Activated naive CD4-positive, alpha-beta T cell treated with anti-CD3 and anti-CD28 coated beads, Interleukin-2, amount 50 U/mL, for 24 hours (primary cell): ENCODE data around the gene NR6A1.

Source experiments
- H3K27ac Mint-ChIP-seq: one replicate; pipeline ENCODE4 v1.8.0; 2021; ENCODE audit warnings: mild to moderate bottlenecking, mixed read lengths
- H3K27me3 Mint-ChIP-seq: one replicate; pipeline ENCODE4 v1.8.0; 2021; ENCODE audit warnings: mixed read lengths
- H3K36me3 Mint-ChIP-seq: one replicate; pipeline ENCODE4 v1.8.0; 2021; ENCODE audit warnings: mixed read lengths
- H3K4me1 Mint-ChIP-seq: one replicate; pipeline ENCODE4 v1.8.0; 2021; ENCODE audit warnings: mixed read lengths
- H3K4me3 Mint-ChIP-seq: one replicate; pipeline ENCODE4 v1.8.0; 2021; ENCODE audit warnings: mild to moderate bottlenecking, mixed read lengths
- H3K9me3 Mint-ChIP-seq: one replicate; pipeline ENCODE4 v1.8.0; 2021; ENCODE audit warnings: mixed read lengths

Gene NR6A1

GRCh38 chr9:124599121-124599795 is 171.9 kb downstream of the NR6A1 start:
- Mint-ChIP-seq H3K4me3 (no peak overlapping the region), H3K27ac (no peak overlapping the region), H3K27me3 (peaks cover 11% of the 10 kb centered on the region), H3K36me3 (no peaks in the 10 kb centered on the region), H3K9me3 (no peaks in the 10 kb centered on the region), H3K4me1 (no peaks in the 10 kb centered on the region)

GRCh38 chr9:124598048-124598447 is 173.1 kb downstream of the NR6A1 start:
- no peak overlapping the region for H3K4me3 Mint-ChIP-seq
- no peaks in the 10 kb centered on the region for H3K4me1 Mint-ChIP-seq
- no peaks in the 10 kb centered on the region for H3K36me3 Mint-ChIP-seq
- H3K27me3 Mint-ChIP-seq = peaks cover 14% of the 10 kb centered on the region
- no peaks in the 10 kb centered on the region for H3K9me3 Mint-ChIP-seq
- no peak overlapping the region for H3K27ac Mint-ChIP-seq

- no peaks in the 10 kb centered on the region for H3K9me3 Mint-ChIP-seq
- no peaks in the 10 kb centered on the region for H3K36me3 Mint-ChIP-seq
- peaks cover 14% of the 10 kb centered on the region for H3K27me3 Mint-ChIP-seq
- no peak overlapping the region for H3K4me3 Mint-ChIP-seq
- H3K4me1 Mint-ChIP-seq = no peaks in the 10 kb centered on the region
- no peak overlapping the region for H3K27ac Mint-ChIP-seq
These were observed 174.8 kb downstream of the NR6A1 start for GRCh38 chr9:124596172-124596839.

- Mint-ChIP-seq H3K9me3 (no peaks in the 10 kb centered on the region), H3K36me3 (no peaks in the 10 kb centered on the region), H3K4me3 (no peak overlapping the region), H3K27ac (no peak overlapping the region), H3K4me1 (no peaks in the 10 kb centered on the region), H3K27me3 (peaks cover 14% of the 10 kb centered on the region)
These were observed 175.4 kb downstream of the NR6A1 start for GRCh38 chr9:124595743-124596142.

GRCh38 chr9:124594673-124595072 is 176.4 kb downstream of the NR6A1 start:
- H3K27me3 Mint-ChIP-seq = peaks cover 14% of the 10 kb centered on the region
- no peak overlapping the region for H3K4me3 Mint-ChIP-seq
- no peaks in the 10 kb centered on the region for H3K36me3 Mint-ChIP-seq
- no peak overlapping the region for H3K27ac Mint-ChIP-seq
- no peaks in the 10 kb centered on the region for H3K9me3 Mint-ChIP-seq
- no peaks in the 10 kb centered on the region for H3K4me1 Mint-ChIP-seq

GRCh38 chr9:124594225-124594624 is 176.9 kb downstream of the NR6A1 start:
- H3K27ac Mint-ChIP-seq = no peak overlapping the region

GRCh38 chr9:124593651-124594058 is 177.5 kb downstream of the NR6A1 start:
- Mint-ChIP-seq H3K9me3 (no peaks in the 10 kb centered on the region), H3K4me1 (no peaks in the 10 kb centered on the region), H3K27ac (no peak overlapping the region), H3K4me3 (no peak overlapping the region), H3K36me3 (no peaks in the 10 kb centered on the region), H3K27me3 (peaks cover 13% of the 10 kb centered on the region)

More at GRCh38 chr9:124594225-124594624, 176.9 kb downstream of the NR6A1 start:
- no peak overlapping the region for H3K4me3 Mint-ChIP-seq
- no peaks in the 10 kb centered on the region for H3K36me3 Mint-ChIP-seq
- no peaks in the 10 kb centered on the region for H3K9me3 Mint-ChIP-seq
- no peaks in the 10 kb centered on the region for H3K4me1 Mint-ChIP-seq
- H3K27me3 Mint-ChIP-seq = peaks cover 14% of the 10 kb centered on the region

GRCh38 chr9:124593200-124593599 is 177.9 kb downstream of the NR6A1 start:
- H3K4me3 Mint-ChIP-seq = no peak overlapping the region
- no peaks in the 10 kb centered on the region for H3K36me3 Mint-ChIP-seq
- peak overlapping the region; percentile 61 for H3K27ac Mint-ChIP-seq
- peaks cover 12% of the 10 kb centered on the region for H3K27me3 Mint-ChIP-seq
- no peaks in the 10 kb centered on the region for H3K9me3 Mint-ChIP-seq
- no peaks in the 10 kb centered on the region for H3K4me1 Mint-ChIP-seq

GRCh38 chr9:124590889-124591641 is 180.0 kb downstream of the NR6A1 start:
- H3K27me3 Mint-ChIP-seq = peaks cover 7% of the 10 kb centered on the region
- H3K36me3 Mint-ChIP-seq = no peaks in the 10 kb centered on the region
- H3K9me3 Mint-ChIP-seq = no peaks in the 10 kb centered on the region
- no peak overlapping the region for H3K27ac Mint-ChIP-seq
- no peak overlapping the region for H3K4me3 Mint-ChIP-seq
- no peaks in the 10 kb centered on the region for H3K4me1 Mint-ChIP-seq

- H3K27me3 Mint-ChIP-seq = no peaks in the 10 kb centered on the region
- H3K36me3 Mint-ChIP-seq = no peaks in the 10 kb centered on the region
- H3K4me1 Mint-ChIP-seq = no peaks in the 10 kb centered on the region
- H3K27ac Mint-ChIP-seq = no peak overlapping the region
- H3K9me3 Mint-ChIP-seq = no peaks in the 10 kb centered on the region
- H3K4me3 Mint-ChIP-seq = no peak overlapping the region
These were observed 186.5 kb downstream of the NR6A1 start for GRCh38 chr9:124584631-124585030.

- no peaks in the 10 kb centered on the region for H3K36me3 Mint-ChIP-seq
- no peaks in the 10 kb centered on the region for H3K27me3 Mint-ChIP-seq
- H3K9me3 Mint-ChIP-seq = no peaks in the 10 kb centered on the region
- no peak overlapping the region for H3K27ac Mint-ChIP-seq
- no peak overlapping the region for H3K4me3 Mint-ChIP-seq
- no peaks in the 10 kb centered on the region for H3K4me1 Mint-ChIP-seq
These were observed 188.0 kb downstream of the NR6A1 start for GRCh38 chr9:124583134-124583533.

- Mint-ChIP-seq H3K9me3 (no peaks in the 10 kb centered on the region), H3K27ac (no peak overlapping the region), H3K27me3 (no peaks in the 10 kb centered on the region), H3K4me3 (no peak overlapping the region), H3K36me3 (no peaks in the 10 kb centered on the region), H3K4me1 (no peaks in the 10 kb centered on the region)
These were observed 190.9 kb downstream of the NR6A1 start for GRCh38 chr9:124580186-124580585.

GRCh38 chr9:124576751-124577150 is 194.4 kb downstream of the NR6A1 start:
- H3K36me3 Mint-ChIP-seq = no peaks in the 10 kb centered on the region
- no peaks in the 10 kb centered on the region for H3K9me3 Mint-ChIP-seq
- no peaks in the 10 kb centered on the region for H3K4me1 Mint-ChIP-seq
- H3K27ac Mint-ChIP-seq = no peak overlapping the region
- H3K4me3 Mint-ChIP-seq = no peak overlapping the region
- peaks cover 5% of the 10 kb centered on the region for H3K27me3 Mint-ChIP-seq

- Mint-ChIP-seq H3K27ac (no peak overlapping the region), H3K9me3 (no peaks in the 10 kb centered on the region), H3K27me3 (peaks cover 5% of the 10 kb centered on the region), H3K36me3 (no peaks in the 10 kb centered on the region), H3K4me3 (no peak overlapping the region), H3K4me1 (no peaks in the 10 kb centered on the region)
These were observed 196.4 kb downstream of the NR6A1 start for GRCh38 chr9:124574534-124575375.

- Mint-ChIP-seq H3K9me3 (no peaks in the 10 kb centered on the region), H3K4me1 (no peaks in the 10 kb centered on the region)
These were observed 200.0 kb downstream of the NR6A1 start for GRCh38 chr9:124570942-124571666.

More at GRCh38 chr9:124570942-124571666, 200.0 kb downstream of the NR6A1 start:
- Mint-ChIP-seq H3K27me3 (peaks cover 5% of the 10 kb centered on the region), H3K4me3 (no peak overlapping the region), H3K36me3 (no peaks in the 10 kb centered on the region), H3K27ac (no peak overlapping the region)
